Spleen (tissue), 7 donors: ENCODE data around the gene FAT4.

Experiments
- POLR2AphosphoS5 ChIP-seq, 3 donors: sonication (generic); formaldehyde crosslinking; IDR thresholded peaks; one replicate each; pipeline ENCODE4 v1.5.1; 2017; ENCODE audit warnings: antibody characterized with exemption in 3 of 3
- TF ChIP-seq, protein P1 (sequence below), 11 experiments: fragments of 200-600 bp in 7 of 11; fragments of 450-650 bp in 4 of 11; sonication (generic) in 4 of 11; IDR thresholded peaks in 8 of 11; conservative IDR thresholded peaks in 3 of 11; 1 replicate in 7 of 11; 2 replicates in 4 of 11; pipeline versions ENCODE4 v1.4.0 to v1.8.0; 2016 to 2021; ENCODE audit warnings: antibody characterized with exemption in 11 of 11, inconsistent platforms in 4 of 11, mild to moderate bottlenecking in 1 of 11
- donor health status: DM: no; HTN: no; CAD: no; lungs with moderate emphysema.
- donor health status: DM: no; HTN: no; CAD: no.
- donor health status: DM: no; HTN: no; CAD: no.

- TF ChIP-seq, protein P1, sequence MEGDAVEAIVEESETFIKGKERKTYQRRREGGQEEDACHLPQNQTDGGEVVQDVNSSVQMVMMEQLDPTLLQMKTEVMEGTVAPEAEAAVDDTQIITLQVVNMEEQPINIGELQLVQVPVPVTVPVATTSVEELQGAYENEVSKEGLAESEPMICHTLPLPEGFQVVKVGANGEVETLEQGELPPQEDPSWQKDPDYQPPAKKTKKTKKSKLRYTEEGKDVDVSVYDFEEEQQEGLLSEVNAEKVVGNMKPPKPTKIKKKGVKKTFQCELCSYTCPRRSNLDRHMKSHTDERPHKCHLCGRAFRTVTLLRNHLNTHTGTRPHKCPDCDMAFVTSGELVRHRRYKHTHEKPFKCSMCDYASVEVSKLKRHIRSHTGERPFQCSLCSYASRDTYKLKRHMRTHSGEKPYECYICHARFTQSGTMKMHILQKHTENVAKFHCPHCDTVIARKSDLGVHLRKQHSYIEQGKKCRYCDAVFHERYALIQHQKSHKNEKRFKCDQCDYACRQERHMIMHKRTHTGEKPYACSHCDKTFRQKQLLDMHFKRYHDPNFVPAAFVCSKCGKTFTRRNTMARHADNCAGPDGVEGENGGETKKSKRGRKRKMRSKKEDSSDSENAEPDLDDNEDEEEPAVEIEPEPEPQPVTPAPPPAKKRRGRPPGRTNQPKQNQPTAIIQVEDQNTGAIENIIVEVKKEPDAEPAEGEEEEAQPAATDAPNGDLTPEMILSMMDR (IDR thresholded peaks at IDR 0.05 in 8 of 11, conservative IDR thresholded peaks at IDR 0.05 in 3 of 11): no peak
- no peak for TF ChIP-seq POLR2AphosphoS5 (IDR thresholded peaks at IDR 0.05)
Observed at GRCh38 chr4:125306533-125306932, 8.2 kb upstream of the FAT4 start.
